KMS-11 (cell line): Measurements from ENCODE around the gene GFER.
"Not testable (repeated sequence)": the region's sequence is repeated elsewhere in the genome, so short reads cannot be mapped to it uniquely, and the experiment has no call there.

Experiments
- H2AFZ ChIP-seq: fragments of 200-600 bp; sonication (generic); 2 replicates; pipeline ENCODE4 v1.6.1; 2016; ENCODE audit warnings: antibody characterized with exemption, mixed run types, low read depth
- H3K27ac ChIP-seq: fragments of 200-600 bp; sonication (generic); 2 replicates; pipeline ENCODE4 v1.6.1; 2016; ENCODE audit warnings: mild to moderate bottlenecking, mixed run types
- H3K27me3 ChIP-seq: fragments of 200-600 bp; sonication (generic); 2 replicates; pipeline ENCODE4 v1.6.1; 2017; ENCODE audit warnings: mild to moderate bottlenecking, low read depth, mixed run types, moderate library complexity; ENCODE audit not compliant: insufficient read depth
- H3K36me3 ChIP-seq: fragments of 200-600 bp; sonication (generic); 2 replicates; pipeline ENCODE4 v1.6.1; 2017; ENCODE audit warnings: mild to moderate bottlenecking, mixed run types; ENCODE audit not compliant: insufficient read depth
- H3K4me1 ChIP-seq: fragments of 200-600 bp; sonication (generic); 2 replicates; pipeline ENCODE4 v1.6.1; 2016; ENCODE audit warnings: mild to moderate bottlenecking, low read depth, mixed run types; ENCODE audit not compliant: poor library complexity, severe bottlenecking
- H3K4me2 ChIP-seq: fragments of 200-600 bp; sonication (generic); 2 replicates; pipeline ENCODE4 v1.7.0; 2016; ENCODE audit warnings: mild to moderate bottlenecking, mixed run types
- H3K4me3 ChIP-seq: fragments of 200-600 bp; sonication (generic); IDR thresholded peaks from 2 replicates; pipeline ENCODE4 v1.6.1; 2017; ENCODE audit warnings: low read depth, low read length, mixed read lengths; ENCODE audit not compliant: insufficient read depth
- H3K79me2 ChIP-seq: fragments of 200-600 bp; sonication (generic); 2 replicates; pipeline ENCODE4 v1.6.1; 2016; ENCODE audit warnings: low read depth, mixed run types; ENCODE audit not compliant: insufficient read depth
- H3K9ac ChIP-seq: fragments of 200-600 bp; sonication (generic); 2 replicates; pipeline ENCODE4 v1.6.1; 2016; ENCODE audit warnings: mild to moderate bottlenecking, mixed run types
- H4K20me1 ChIP-seq: fragments of 200-600 bp; sonication (generic); 2 replicates; pipeline ENCODE4 v1.6.1; 2016; ENCODE audit warnings: mild to moderate bottlenecking, mixed run types; ENCODE audit not compliant: insufficient read depth
- TF ChIP-seq, protein P1 (sequence below): fragments of 200-600 bp; sonication (generic); conservative IDR thresholded peaks from 2 replicates; pipeline ENCODE4 v1.6.1; 2017; ENCODE audit warnings: low read depth, mild to moderate bottlenecking, antibody characterized with exemption, low read length, moderate library complexity, mixed read lengths

Gene GFER

DNA sequence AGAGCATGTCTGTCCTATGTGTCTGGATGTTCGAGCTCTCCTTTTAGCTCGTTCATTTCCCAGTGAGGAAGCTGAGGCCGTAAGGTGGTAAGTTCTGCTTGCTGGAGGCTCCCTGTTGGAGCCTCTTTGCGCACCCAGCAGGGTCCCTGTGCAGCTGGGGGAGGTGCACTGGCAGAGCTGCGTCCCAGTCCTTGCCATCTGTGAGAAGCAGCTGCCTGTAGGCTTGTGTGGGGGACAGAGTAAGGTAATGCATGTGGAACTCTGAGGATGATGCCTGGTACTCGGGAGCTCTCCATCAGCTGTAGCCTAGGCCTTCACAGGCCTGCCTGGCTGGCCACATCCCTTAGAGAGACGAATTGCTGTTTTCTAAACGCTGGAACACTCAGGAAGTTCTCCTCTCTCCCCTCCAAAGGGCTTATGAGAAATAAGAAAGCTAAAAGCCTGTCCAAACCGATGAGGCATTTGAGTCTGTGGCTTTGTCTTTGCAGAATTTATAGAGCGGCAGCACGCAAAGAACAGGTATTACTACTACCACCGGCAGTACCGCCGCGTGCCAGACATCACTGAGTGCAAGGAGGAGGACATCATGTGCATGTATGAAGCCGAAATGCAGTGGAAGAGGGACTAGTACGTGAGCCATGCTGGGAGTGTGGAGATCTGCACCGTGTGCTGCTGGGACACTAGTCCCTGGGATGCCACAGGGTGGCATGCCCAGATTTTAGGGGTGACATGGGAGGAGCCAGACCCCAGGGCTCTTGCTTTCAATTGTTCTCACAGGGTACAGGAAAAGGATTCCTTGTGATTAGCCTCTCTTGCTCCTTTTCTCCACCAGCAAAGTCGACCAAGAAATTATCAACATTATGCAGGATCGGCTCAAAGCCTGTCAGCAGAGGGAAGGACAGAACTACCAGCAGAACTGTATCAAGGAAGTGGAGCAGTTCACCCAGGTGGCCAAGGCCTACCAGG is 23.0 kb upstream of the GFER start:
- Histone ChIP-seq H3K4me3 (no peak overlapping the region), H3K9ac (no peak overlapping the region; the same call in 1 of the 2 replicates), H4K20me1 (no peaks in the 10 kb centered on the region), H3K27me3 (peaks cover 6% of the 10 kb centered on the region; the same call in 1 of the 2 replicates), H3K36me3 (no peaks in the 10 kb centered on the region; the same call in 1 of the 2 replicates), H3K27ac (no peak overlapping the region), H3K4me1 (peaks cover 19% of the 10 kb centered on the region), H2AFZ (no peak overlapping the region), H3K79me2 (peaks cover 22% of the 10 kb centered on the region), H3K4me2 (peak overlapping the region; percentile 88)
- TF ChIP-seq, protein P1, sequence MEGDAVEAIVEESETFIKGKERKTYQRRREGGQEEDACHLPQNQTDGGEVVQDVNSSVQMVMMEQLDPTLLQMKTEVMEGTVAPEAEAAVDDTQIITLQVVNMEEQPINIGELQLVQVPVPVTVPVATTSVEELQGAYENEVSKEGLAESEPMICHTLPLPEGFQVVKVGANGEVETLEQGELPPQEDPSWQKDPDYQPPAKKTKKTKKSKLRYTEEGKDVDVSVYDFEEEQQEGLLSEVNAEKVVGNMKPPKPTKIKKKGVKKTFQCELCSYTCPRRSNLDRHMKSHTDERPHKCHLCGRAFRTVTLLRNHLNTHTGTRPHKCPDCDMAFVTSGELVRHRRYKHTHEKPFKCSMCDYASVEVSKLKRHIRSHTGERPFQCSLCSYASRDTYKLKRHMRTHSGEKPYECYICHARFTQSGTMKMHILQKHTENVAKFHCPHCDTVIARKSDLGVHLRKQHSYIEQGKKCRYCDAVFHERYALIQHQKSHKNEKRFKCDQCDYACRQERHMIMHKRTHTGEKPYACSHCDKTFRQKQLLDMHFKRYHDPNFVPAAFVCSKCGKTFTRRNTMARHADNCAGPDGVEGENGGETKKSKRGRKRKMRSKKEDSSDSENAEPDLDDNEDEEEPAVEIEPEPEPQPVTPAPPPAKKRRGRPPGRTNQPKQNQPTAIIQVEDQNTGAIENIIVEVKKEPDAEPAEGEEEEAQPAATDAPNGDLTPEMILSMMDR = no peak

DNA sequence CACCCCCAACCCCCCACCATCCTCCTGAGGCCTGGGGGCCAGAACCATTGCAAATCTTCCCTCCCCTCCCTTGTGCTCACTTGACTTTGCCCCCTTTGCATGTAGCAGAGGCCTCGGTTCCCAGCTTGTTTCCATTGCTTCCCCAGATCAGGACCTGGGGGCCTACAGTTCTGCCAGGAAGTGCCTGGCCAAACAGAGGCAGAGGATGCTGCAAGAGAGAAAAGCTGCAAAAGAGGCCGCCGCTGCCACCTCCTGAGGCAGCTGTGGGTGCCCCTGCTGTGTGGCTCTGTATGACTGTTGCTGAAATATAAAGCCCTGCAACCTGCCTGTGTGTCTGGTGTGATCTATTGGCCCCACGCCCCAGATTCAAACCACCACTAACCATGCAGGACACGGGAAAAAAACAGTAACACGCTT is 22.3 kb upstream of the GFER start:
- Histone ChIP-seq H2AFZ (no peak overlapping the region), H3K27ac (no peak overlapping the region), H3K4me2 (no peak overlapping the region), H3K4me1 (peaks cover 19% of the 10 kb centered on the region), H3K27me3 (no peaks in the 10 kb centered on the region; the same call in 1 of the 2 replicates), H3K36me3 (no peaks in the 10 kb centered on the region; the same call in 1 of the 2 replicates), H3K79me2 (peaks cover 22% of the 10 kb centered on the region), H3K9ac (no peak overlapping the region), H3K4me3 (no peak overlapping the region), H4K20me1 (no peaks in the 10 kb centered on the region)
- TF ChIP-seq, protein P1 = no peak

DNA sequence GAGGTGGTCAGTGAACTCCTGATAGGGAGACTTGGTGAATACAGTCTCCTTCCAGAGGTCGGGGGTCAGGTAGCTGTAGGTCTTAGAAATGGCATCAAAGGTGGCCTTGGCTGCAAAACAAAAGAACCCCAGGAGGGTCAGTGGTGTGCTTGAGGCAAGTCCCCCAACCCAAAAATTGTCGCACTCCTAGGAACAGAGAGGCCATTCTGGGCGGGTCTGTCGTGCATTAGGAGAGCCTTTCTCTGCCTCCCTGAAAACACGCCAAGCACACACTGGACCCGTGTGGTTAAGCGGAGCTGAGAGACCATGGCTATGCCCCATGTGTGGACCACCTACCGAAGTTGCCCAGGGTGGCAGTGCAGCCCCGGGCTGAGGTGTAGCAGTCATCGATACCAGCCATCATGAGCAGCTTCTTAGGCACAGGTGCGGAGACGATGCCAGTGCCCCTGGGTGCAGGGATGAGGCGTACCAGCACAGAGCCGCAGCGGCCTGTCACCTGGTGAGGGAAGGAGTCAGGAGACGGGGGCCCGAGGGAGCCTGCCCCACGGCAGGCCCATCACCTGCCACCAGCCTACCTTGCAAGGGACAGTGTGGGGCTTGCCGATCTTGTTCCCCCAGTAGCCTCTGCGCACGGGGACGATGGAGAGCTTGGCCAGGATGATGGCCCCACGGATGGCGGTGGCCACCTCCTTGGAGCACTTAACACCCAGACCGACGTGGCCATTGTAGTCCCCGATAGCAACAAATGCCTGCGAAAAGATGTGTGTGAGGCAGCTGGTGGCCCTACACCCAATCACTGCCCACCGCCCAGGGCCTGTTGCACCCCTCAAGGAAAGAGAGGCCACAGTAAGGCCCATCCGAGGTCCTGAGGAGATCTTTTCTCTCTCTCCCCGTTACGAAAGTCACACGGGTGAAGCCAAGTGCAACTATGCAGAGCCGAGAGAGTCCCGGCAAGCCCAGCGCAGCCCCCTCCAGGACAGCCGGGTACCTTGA is 21.5 kb upstream of the GFER start:
- not testable (repeated sequence) for H3K4me2 ChIP-seq, H4K20me1 ChIP-seq, H3K27ac ChIP-seq, H3K4me3 ChIP-seq, H3K27me3 ChIP-seq, H3K9ac ChIP-seq, H3K36me3 ChIP-seq, H2AFZ ChIP-seq
- Histone ChIP-seq H3K79me2 (peaks cover 22% of the 10 kb centered on the region), H3K4me1 (peaks cover 19% of the 10 kb centered on the region)

DNA sequence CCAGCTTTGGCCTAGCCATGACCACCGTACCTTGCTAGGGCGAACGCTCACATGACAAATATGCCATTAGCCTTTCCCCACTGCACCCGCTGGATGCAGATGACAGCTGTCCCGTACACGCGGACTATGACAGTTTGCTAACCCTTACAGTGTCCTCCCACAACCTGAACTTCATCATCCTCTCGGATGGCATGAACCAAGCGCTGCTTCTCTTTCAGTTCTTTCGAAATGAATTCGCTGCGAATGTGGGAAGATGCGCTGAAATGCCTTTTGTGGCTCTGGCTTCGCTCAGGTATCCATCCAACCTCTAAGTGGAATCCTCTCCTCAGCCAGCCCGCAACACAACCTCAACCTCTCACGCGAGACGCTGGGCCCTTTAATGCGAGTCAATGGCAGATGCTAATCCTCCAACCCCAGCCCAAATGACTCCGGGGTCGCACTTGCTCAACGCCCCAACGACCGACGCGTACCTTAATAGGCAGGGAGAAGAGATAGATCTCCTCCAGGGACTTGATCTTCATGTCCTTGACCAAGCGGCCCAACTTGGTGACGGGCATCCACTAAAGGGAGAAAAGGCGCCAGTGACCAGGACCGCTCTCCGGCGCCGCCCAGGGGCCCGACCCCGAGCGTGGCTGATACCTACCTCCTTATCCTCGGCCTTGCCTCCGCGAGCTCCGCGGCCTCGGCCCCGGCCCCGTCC is 20.0 kb upstream of the GFER start:
- TF ChIP-seq, protein P1 = no peak
- Histone ChIP-seq H3K4me3 (no peak overlapping the region), H3K27ac (peak overlapping the region; percentile 88), H2AFZ (no peak overlapping the region), H4K20me1 (no peaks in the 10 kb centered on the region), H3K27me3 (no peaks in the 10 kb centered on the region), H3K4me2 (peak overlapping the region; percentile 64), H3K36me3 (no peaks in the 10 kb centered on the region; the same call in 1 of the 2 replicates), H3K4me1 (peaks cover 14% of the 10 kb centered on the region), H3K79me2 (peaks cover 22% of the 10 kb centered on the region), H3K9ac (peak overlapping the region; percentile 77; the same call in 1 of the 2 replicates)
